EL (cell line): ENCODE results near the gene NT5M.

Source experiments
- DNase-seq: peaks from one replicate; pipeline ENCODE4 v3.0.0-alpha.2; 2016

The NT5M gene

DNA sequence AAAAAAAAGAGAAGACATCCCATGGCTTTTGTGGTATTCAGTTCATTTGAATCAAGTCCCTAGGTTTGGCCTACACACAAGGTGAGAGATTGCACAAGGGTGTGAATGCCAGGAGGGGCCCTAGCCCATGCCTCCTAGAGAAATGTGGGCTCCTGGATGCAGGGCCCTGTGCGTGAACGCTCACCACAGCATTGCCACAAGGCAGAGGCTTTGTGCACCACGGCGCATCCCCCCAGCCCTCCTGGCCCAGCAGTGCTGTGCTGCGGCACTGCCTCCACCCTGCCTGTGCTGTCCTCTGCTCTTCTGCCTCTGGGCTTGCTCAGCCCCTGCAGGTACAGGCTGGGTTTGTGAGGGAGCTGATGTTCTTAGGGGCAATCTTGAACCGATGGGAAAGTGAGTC, 92.7 kb downstream of the NT5M start:
- DNase-seq, result no peak
